ENCODE data around the gene VTI1B.

GRCh38 chr14:67704484-67705089, 30.2 kb upstream of the VTI1B start:
- no peak for TF ChIP-seq ZNF565 (CRISPR knock-in tag; conservative IDR thresholded peaks at IDR 0.05; ENCODE audit: low read depth)
- no peak for TF ChIP-seq PATZ1 (CRISPR knock-in tag; IDR thresholded peaks at IDR 0.05; ENCODE audit: borderline replicate concordance)
- no peak for TF ChIP-seq CSRNP3 (CRISPR knock-in tag; IDR thresholded peaks at IDR 0.05)
- no peak for TF ChIP-seq ZNF8 (CRISPR knock-in tag; IDR thresholded peaks at IDR 0.05)
- TF ChIP-seq TSHZ2 (CRISPR knock-in tag; IDR thresholded peaks at IDR 0.05): no peak

All from SK-N-SH treated with all-trans-retinoic acid at 6 μM for 48 hours (cell line).